HG03457 (cell line): ENCODE results near the gene TMEM53.
A peak's percentile ranks its signal among the peaks of the same experiment; 100 is the strongest.

Source experiments
- ATAC-seq: cut with Tn5 transposase; IDR thresholded peaks from one replicate; pipeline ENCODE4 v1.9.1; 2021; ENCODE audit warnings: moderate number of reproducible peaks; ENCODE audit not compliant: unreplicated experiment

The TMEM53 gene

DNA sequence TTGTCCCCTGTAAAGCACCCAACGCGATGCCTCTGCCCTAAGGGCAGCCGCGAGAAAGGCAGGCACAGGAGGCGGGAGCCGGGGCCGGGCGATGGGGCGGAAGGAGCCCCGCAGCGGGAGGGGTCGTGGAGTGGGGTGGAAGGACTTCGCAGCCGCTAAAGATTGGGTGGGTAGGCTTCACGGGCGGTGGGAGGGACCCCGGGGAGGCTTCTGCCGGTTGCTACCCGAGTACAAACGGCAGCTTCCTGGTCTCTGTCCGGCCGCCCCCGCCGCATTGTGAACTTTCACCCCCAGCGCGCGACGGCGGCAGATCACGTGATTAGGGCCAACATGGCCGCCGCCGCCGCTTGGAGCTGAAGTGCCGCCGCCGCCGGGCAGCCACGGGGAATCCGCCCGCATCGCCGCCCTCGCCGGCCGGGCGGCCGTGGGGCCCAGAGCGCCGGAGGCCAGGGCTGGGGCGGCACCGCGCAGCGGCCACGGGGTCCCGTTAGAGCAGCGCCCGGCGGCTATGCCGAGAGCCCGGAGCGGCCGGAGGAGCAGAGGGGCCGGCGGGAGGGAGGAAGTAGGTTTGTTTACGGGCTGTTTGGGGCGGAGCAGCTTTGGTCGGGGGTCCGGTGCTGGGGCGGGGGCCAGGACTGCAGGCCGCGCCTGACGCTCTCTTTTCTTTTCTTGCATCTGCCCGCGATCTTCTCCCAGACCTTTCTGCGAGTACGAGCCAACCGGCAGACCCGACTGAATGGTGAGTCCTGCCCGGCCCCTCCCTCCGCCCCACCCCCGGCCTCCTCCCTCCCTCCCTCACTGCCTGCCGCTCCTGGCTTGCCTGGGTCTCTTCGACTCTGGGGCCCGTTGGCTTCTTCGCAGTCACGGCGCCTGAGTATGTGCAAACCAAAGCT lies 42.4 kb downstream of the TMEM53 start:
- peak; percentile 45 for ATAC-seq

- ATAC-seq = peak; percentile 16
Measured at GRCh38 chr1:44631333-44631646, 43.0 kb downstream of the TMEM53 start.

- ATAC-seq = no peak
Measured at GRCh38 chr1:44630116-44630515, 44.2 kb downstream of the TMEM53 start.

- no peak for ATAC-seq
Measured at GRCh38 chr1:44628962-44629756, 45.1 kb downstream of the TMEM53 start.

DNA sequence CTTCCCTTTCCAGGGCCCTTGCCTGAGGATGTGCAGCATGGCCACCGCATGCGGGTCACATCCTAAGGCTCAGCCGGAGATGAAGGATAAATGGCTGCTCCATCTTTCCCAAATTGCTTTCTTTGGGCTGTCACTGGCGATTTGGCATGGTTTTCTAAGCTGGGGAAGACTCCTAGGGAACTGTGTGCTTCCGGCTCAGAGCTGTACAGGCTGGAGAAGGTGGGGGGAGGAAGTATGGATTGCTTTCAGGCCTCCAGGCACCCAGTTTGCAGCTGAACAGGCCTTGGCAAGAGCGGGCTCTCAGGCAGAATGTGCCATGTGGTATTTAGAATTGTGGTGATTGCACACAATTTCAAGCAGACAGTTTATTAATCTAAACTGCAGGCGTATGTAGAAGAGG lies 48.9 kb downstream of the TMEM53 start:
- ATAC-seq = no peak

DNA sequence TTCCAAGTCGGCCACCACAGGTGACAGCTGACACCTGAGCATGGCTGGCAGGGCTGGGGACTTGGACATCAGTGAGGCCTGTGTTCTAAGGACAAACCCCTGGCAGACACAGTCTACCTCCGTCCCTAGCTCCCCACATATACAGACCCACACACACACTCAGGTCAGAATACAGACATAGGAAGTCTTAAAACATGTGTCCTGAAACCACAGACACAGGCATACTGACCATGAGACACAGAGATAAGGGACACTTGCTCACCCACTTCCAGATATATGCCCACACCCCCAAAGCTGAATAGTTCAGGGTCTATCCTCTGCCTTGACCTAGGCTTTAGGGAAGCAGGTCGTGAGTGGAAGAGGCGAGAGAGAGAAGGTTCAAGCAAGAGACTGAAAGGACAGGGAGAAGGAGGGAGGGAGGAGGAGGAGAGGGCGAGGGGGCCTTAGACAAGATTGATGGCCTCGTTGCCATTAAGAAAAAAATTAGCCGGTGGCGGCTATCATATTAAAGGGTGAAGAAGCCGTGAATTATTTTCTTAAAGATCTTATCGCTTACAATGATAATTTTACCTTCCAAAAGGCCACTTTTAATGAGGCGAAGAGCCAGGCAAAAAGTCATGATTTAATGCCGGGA lies 49.9 kb downstream of the TMEM53 start:
- no peak for ATAC-seq

- no peak for ATAC-seq
Measured at GRCh38 chr1:44621841-44622286, 52.4 kb downstream of the TMEM53 start.

DNA sequence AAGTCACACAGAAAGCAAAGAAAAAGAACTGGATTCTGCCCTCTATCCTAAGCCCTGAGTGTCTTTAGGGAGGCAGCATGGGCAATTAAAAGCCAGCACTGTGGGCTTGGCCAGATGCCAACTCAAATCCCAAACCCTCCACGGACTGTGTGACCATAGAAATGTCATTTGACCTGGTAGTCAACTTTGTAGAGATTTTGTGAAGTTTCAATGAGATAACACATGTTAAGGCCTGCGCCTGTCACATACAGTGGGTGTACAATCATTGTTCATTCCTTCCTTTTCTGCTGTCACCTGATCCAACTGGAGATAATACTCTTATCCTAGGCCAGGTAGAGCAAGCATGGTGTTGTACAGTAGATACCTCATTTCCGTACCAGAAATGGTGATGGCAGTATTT lies 54.2 kb downstream of the TMEM53 start:
- no peak for ATAC-seq

DNA sequence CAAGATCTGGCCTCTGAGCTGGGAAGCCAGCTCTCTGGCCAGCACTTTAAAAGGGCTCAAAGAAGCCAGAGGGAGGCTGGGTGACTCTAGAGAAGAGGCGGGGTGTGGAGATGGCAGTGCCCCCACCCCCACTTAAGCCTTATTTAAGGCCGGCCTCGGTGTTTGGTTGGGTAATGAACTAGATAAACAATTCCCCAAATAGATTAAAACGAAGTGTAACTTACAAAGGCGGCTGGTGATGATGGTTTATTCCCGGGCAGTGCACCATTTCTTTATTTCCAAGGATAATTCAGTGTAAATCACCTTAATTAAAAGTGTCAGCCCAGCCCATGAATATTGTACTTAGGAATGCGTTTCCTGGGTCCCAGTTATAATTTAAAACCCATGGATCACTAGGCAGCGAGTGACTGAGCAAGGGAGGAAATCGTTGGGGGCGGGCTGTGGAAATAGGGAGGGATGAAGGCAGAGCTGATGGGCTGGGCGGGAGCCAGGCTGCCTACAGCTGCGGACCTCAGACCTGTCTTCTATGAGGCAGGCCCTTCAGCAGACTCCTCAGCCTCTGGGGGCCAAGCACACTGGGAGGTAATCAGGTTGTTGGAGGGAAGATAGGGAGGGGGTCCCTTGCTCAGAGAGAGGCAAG lies 54.9 kb downstream of the TMEM53 start:
- no peak for ATAC-seq

GRCh38 chr1:44617703-44618029 lies 56.6 kb downstream of the TMEM53 start:
- no peak for ATAC-seq

DNA sequence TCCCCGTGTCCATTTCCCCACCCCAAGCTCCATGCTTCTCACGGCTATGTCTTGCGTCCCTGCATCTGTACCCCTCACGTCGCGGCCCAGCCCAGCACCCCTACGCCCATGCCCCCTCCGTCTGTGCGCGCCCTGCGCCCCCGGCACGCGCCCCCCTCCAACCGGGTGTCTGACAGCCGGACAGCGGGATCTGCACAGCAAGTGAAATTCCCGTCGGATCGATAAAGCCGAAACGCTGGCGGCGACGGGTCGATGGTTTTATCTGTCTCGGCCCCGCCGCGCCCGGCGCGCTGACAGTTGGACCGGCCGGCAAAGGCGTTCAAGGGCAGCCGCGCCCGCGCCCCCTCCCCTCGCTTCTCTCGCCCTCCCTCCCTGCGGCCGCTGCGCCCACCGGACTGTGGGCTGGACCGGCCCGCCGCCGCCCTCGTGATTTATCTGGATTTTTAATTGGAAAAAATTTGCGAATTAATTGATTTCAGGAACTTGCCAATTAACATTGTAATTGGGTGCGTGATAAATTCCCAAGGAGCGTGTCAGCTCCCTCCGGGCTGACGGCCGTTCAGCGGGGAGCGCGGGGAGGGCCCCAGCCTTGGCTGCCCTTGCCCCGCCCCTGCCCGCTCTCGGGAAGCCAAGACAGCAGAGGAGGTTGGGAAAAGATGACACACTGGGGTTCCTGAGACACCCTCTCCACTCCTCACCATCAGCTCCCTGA lies 57.1 kb downstream of the TMEM53 start:
- no peak for ATAC-seq

DNA sequence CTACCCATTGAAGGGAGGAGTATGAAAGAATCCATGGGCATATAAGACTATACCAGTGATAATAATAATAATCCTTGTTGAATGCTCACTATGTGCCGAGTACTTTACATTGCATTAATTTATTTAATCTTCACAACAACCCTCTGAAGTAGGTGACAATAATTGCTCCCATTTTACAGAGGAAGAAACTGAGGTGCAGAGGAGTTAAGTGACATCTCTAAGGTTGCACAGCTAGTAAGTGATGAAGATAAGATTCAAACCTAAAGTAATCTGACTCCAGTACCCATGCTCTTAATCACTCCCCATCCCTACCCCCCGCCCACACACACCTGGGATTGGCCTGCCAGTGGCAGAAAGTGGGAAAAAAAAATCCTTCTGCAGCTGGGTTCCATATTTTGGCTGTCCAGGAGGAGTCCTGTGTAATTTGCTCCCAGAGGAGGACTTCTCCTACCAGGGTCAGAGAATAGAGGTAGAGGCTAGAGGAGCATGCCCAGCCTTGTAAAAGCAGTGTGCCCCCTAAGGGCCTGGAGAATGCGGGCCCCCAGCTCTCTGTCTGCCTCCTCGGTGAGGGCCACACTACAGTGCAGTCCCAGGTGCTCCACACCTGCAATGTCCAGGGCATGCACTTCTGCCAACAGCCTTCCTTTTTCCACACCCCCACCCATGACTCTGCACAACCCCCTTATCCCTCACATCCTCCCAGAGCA lies 57.8 kb downstream of the TMEM53 start:
- ATAC-seq = no peak

- ATAC-seq = no peak
Measured at GRCh38 chr1:44613941-44614340, 60.3 kb downstream of the TMEM53 start.

DNA sequence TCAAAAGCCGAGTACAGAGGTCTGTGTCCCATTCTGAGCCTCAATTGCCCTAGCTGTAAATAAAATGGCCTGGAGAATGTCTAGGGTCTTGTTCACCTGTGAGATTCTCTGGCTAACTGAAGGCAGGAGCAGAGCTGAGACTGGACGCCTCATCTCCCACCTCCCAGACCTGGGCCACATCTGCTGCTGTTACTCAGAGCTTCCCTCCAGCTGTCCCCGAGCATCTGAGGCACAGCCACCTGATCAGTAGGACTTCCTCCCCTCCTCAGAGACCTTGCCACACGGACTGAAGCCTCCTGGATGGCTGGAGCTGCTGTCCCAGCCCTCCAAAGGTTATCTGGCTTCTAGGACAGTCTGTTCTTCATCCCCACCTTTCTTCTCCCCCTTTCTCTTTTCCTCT lies 62.4 kb downstream of the TMEM53 start:
- ATAC-seq = no peak

- no peak for ATAC-seq
Measured at GRCh38 chr1:44611419-44611818, 62.9 kb downstream of the TMEM53 start.

DNA sequence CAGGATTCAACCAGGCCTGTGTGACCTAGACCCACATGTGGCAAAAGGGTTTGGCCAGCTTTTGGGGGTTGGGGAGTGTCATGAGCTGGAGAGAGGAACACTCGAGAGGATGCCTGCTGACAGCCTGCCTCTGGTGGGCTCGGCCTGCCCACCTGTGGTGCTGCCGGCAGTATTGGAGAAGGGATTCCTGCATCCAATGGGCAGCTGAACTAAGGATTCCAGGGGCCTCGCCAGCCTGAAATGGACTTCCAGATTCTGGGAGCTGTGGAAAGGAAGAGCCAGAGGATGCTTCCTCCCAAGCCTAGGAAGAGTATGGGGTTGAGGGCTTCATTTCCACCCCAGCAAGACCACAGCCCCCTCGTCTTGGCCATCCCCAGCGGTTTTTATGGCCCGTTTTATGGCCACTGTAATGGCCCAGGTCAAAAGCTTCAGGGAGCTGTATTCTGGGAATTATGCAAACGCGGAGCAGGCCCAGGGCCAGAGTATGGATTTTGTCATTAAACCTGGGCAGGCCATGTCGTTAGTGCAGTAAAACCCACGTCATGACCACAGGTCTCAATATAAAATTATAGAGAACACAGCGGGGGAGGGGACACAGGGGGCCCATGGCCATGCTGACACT lies 63.6 kb downstream of the TMEM53 start:
- no peak for ATAC-seq

- ATAC-seq = no peak
Measured at GRCh38 chr1:44609768-44610526, 64.3 kb downstream of the TMEM53 start.

DNA sequence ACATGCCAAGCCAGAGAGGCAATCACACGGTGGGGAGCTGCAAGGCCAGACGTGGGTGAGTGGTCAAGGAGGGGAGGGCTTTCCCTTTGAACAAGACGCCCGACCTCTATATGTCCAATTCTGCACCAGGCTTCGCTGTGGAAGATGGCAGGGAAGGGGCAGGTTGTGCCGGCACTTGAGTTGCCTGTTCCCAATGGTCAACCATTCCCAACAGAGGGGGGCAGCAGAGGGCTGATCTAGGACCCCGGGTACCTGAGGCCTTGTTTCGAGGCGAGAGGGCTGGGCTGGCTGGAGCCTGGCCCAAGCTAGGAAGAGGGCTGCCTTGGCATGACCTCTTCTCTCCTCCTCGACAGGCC lies 64.9 kb downstream of the TMEM53 start:
- ATAC-seq = no peak

DNA sequence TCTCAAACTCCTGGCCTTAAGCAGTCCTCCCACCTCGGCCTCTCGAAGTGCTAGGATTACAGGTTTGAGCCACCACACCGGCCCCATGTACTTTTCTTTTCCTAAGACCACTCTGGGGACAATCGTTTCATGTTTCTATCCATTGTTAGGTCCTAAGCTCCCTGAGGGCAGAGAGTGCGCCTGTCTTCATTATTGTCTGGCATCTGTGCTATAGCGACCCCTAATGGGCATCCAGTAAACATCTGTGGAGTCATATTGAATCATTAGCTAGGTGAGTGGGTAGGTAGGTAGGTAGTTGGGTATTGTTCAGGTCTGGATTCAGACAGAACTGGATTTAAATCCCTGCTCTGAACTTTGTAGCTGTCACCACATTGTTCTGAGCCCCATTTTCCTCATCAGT lies 66.1 kb downstream of the TMEM53 start:
- no peak for ATAC-seq
